Activated CD4-positive, alpha-beta T cell treated with anti-CD3 and anti-CD28 coated beads, Interleukin-2, amount 50 U/mL, for 24 hours (primary cell): ENCODE measurements around the gene FYTTD1.

ENCODE experiments used
- DNase-seq, 2 donors: peaks; one replicate each; pipeline ENCODE4 v3.0.0-alpha.2; 2020; ENCODE audit warnings: low read depth in 1 of 2, low spot score in 1 of 2

Gene FYTTD1

DNA sequence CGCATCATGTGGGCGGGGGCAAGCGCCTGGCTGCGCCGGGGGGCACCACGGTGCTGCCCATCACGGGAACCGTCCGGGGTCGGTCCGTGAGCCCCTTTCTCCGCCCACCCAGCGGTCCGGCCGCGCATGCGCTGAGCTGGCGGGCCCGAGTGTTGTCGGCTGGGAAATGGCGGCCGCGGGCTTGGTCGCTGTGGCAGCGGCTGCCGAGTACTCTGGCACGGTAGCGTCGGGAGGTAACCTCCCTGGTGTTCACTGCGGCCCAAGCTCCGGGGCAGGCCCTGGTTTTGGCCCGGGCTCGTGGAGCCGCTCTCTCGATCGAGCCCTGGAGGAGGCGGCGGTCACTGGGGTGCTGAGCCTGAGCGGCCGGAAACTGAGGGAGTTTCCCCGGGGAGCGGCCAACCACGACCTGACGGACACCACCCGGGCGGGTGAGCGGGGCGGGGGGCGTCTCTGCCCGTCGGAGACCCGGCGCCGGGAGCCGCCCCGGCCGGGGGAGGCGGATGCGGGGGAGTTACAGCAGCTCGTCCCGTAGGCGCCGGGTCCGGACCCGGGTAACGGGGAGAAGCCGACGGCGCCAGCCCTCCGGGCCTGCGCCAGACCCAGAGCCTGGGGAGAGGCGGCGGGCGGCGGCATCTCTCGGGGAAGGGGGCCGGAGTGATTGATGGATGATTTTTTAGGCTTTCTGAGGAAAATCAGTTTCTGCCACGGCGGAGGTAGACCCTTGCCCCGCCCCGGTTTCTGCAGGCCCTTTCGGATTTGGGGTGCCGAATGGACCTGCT is 41.6 kb downstream of the FYTTD1 start, which contains the start of gene LRCH3:
LRCH3 (plus strand) TSS at position 142 of the 779 bp plus-strand sequence; CDS start at position 167, 25 bp downstream.
- DNase-seq, result peak; percentile 68 to 71

DNA sequence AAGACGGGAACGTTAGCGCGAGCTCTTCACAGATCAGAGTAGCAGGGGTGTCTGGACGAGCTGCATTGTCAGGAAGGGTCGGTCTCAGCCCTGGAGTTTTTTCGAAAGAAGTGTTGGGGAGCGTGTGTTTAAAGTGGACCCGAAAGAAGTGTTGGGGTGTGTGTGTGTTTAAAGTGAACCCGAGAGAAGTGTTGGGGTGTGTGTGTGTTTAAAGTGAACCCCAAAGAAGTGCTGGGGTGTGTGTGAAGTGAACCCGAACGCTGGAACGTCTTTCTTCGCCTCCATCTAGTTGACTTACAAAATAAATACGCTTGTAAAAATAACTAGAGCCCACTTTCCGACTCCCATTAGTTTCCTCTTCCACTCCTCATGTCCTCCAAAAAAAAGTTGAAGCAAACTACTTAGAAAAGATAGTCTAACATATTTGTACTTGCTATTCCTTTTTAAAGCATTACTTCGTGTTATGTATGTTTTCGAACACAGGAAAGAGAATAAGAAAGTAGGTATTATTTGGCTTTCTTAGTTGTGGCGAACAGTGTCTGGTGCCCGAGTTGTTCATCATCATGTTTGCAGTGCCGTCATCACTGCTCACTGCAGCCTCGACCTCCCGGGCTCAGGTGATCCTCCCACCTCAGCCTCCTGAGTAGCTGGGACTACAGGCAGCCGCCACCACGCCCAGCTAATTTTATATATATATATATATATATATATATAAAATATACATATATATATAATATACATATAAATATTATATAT is 42.4 kb downstream of the FYTTD1 start:
- no peak for DNase-seq

DNA sequence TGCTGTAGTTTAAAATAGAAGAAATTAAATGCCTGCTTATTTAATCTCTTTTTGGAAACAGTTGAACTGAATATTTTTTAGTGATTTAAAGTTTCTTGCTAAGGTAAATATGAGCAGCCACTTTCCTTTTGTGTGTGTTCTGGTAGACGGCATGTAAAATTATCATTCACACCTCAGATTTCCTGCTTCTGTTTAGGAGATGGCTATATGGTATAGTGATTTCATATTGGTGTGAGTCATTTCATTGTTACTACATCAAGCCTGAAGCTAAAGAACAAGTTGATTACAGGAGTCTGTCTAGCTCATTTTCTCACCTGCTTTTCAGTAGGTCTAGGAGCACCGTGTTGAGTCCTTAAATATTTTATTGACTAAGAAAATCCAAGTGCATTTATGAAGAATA is 43.6 kb downstream of the FYTTD1 start:
- no peak for DNase-seq

DNA sequence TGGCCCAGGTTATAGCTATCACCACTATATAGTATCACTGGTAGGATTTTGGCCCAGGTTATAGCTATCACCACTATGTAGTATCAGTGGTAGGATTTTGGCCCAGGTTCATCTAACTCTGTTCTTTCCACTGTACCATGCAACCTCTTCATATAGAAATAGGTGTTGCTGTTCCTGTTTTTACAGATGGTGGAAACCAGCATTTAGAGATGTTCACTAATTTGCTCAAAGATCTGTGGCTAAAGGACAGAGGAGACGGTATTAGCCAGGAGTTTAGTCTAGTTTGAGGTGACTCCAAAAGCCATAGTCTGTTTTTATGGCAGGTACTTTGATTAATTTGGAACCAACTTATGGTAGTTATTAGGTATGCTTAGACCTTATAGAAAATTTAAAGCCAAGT is 44.4 kb downstream of the FYTTD1 start:
- DNase-seq, result no peak

DNA sequence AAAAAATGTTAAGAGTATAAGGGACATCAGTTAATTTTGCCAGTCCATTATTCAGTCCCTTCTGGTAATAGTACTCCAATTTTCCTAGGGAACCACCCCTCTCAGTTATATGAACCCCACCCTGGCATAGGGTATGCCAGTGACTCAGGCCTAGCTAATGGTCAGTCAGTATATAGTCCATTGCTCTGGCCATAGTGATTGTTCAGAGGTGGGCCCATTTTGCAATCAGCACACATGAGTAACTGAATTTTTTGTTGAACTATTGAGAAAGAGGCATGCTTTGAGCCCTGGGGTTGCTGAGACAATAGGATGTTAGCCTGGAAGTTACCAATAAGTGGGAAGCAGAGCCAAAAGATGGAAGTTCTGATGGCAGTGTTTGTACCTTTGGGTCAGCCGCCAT is 45.5 kb downstream of the FYTTD1 start:
- DNase-seq, result no peak

DNA sequence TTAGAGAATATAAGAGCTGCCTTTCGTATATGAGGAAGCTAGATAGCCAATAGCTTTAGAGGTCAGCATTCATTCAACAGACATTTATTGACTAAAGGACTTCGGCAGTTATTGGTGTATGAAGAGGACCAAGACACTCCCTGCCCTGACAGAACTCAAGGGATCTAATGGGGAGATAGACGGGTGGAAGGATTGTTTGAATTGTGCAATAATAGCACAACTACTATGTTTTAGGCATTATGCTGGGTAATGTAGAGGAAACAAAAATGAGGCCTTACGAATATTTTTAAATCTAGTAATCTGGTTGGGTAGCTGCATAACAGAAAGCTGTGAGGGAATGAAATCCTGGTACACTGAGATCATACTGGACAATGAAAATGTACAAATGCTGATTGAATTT is 46.4 kb downstream of the FYTTD1 start:
- DNase-seq, result no peak

DNA sequence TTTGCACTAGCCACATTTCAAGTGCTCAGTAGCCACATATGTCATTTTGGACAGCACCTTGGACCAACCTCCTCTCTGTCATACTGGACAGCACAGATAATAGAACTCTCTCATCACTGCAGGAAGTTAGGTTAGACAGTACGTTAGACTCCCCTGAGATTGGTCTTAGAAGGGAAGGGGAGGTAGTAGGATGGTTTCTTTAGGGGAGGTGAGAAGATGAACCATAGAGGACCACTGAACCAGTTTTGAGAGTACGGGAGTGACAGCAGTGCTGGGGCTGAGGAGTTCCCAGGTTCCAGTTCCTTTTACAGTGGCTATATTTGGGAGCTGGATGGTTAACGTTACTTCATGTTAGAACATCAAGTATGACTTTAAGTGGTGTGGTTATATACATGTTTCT is 49.2 kb downstream of the FYTTD1 start:
- DNase-seq, result no peak

DNA sequence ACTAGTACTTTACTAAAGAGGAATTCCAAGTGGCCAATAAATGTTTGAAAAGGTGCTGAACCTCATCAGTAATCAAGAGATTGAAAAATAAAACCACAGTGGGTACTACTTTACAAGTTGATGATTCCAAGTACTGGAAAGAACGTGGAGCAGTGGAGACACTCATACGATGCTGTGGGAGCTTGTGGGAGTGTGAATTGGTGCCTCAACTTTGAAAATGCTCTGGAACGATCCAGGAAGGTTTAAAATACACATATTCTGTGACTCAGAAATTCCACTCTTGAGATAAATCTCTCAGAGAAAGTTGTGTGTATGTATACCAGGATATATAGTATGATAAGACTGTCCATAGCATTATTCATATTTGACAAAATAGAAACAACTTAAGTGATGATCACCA is 50.7 kb downstream of the FYTTD1 start:
- DNase-seq, result no peak

DNA sequence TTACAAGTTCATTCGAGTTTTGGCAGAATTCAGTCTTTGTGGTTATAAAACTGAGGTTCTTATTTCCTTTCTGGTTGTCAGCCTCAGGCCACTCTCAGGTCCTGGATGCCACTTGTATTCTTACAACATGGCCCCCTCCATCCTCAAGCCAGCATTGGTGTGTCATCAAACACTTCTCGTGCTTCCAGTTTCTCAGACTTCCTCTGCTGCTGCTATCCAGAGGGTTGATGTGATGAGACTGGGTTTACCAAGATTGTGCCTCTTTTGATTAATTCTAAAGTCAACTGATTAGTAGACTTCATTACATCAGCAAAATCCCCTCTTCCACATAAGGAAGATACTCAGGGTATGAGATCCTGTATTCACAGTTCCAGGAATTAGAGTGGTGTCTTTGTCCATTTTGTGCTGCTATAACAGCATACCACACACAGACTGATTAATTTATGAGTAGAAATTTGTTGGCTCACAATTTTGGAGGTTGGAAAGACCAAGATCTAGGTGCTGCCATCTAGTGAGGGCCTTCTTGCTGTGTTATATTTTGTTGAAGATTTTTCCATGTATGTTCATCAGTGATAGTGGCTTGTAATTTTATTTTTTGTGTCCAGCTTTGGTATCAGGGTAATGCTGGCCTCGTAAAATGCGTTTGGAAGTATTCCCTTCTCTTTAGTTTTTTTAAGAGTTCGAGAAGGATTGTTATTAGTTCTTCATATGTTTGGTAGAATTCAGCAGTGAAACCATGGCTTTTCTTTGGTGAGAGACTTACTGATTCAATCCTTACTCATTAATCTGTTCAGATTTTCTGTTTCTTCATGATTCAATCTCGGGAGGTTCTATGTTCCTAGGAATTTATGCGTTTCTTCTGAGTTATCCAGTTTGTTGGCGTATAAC is 52.5 kb downstream of the FYTTD1 start:
- no peak for DNase-seq

DNA sequence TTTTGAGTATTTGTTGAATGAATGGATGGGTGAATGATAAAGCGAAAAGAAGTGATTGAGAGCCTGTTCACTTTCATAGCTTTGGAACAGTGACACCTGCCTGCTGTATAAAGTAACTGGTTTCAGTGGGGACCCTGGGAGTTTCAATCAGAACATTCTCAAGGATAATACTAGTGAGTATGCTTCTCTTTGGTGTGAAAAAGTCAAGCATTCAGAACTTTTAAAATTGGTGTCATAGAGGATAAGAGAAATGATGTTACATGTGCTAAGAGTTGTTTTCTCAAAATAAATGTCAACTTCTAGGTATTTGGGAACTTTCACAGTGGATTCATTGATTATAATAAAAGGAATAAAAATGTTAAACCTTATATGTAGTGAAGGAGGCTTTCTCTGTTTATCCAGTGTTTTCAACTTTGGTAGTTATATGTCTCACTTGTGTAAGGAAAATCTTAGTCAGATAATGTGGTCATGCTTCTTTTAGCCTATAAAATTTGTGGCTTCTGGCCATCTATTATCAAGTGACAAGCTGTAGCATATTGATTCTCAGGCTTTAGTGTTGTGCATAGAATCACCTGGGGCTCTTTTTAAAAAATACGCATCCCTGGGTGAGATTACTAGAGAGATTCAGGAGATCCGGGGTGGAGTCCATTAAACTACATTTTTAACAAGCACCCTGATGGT is 53.2 kb downstream of the FYTTD1 start:
- no peak for DNase-seq

DNA sequence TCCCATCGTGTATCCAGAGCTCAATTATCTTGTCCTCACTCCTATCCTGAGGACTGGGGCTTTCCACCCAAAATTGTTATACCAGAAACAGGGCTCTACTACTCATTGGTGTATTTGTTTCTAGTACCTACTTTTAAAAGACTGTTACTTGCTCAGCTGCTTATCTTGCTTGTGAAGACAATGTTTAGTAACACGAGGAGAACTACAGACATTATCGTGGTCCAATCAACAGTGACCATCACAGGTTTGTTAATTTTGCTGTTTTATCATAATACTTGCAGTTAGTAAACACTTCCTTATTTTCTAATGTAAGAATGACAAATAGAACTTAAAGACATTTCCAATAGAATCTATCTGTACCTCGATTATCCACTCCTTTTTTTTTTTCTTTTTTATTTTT is 54.8 kb downstream of the FYTTD1 start:
- no peak for DNase-seq

DNA sequence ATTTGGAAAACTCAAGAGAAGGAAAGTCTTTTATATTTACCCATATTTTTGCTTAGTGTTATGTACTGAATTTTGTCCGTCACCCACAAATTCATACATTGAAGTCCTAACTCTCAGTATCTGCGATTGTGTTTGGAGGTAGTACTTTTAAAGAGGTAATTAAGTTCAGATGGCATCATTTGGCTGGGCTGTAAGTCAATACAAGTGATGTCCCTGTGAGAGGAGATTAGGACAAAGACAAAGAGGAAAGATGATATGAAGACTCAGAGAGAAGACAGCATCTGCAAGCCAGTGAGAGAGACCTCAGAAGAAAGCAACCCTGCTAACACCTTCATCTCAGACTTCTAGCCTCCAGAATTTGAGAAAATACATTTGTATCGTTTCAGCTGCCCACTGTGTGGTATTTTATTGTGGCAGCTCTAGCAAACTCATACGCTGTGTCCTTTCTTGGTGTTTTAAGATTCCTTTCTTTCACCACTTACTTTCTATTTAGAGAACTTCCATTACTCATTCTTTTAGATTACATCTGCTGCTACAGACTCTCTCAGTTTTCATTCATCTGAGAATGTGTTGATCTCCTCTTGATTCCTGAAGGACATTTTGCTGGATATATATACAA is 58.4 kb downstream of the FYTTD1 start:
- no peak for DNase-seq

DNA sequence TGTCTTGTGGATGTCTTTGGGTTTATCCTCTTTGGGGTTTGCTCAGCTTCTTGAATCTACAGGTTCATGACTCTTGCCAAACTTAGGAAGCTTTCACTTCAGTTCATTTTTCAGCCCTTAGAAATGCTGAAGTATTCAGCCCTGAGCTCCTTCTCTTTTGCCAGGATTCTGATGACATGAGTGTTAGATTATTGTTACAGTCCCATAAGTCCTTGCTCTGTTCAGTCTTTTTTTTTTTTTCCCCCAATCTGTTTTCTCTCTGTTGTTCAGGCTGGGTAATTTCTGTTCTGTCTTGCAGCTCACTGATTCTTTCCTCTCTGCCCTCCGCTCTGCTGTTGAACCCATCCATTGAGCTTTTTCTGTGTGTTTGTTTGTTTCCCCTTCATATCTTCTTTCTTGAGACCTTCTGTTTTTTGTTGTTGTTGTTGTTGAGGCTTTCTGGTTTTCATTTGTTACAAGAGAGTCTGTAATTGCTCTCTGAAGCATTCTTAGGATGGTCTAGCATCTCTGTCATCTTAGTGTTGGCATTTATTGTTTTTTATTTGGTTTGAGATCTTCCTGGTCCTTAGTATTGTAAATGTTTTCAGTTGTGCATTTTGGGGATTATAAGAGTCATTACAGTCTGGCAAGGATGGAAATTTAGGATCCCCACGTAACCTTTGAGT is 59.8 kb downstream of the FYTTD1 start:
- DNase-seq, result no peak

DNA sequence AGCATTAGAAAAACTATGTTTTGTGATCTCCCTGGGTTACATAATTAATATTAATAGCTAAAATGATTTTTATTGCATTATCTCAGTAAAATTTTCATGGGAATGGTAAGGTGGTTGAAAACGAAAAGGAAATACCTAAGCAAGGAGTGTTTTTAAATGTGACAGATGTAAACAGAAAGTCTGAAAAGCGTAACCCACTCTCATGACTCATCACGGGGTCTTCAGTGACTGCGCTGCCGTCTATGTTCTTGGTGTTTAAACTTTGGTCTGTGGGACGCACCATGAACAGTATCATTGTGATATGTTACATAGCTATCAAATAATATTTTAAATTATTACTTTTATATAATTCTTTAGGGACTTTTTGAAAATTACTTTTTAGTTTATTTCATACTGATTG is 61.2 kb downstream of the FYTTD1 start:
- DNase-seq, result no peak

DNA sequence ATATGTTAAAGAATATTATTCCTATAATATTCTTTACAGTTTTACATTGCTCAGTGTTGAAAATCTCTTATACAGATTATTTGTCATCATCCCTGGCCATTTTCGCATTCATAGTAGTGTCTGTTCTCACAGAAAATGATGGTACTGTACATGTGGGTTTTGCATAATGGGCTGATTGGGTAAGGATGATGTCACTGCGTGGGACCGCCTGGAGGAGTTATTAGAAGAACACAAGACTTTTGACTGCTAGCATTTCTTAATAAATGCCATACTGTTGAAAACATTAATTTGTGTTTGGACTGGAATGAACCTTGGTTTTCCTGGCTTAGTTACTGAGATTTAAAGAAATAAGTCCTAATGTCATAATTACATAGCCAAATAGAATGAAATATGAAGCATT is 61.7 kb downstream of the FYTTD1 start:
- DNase-seq, result no peak

DNA sequence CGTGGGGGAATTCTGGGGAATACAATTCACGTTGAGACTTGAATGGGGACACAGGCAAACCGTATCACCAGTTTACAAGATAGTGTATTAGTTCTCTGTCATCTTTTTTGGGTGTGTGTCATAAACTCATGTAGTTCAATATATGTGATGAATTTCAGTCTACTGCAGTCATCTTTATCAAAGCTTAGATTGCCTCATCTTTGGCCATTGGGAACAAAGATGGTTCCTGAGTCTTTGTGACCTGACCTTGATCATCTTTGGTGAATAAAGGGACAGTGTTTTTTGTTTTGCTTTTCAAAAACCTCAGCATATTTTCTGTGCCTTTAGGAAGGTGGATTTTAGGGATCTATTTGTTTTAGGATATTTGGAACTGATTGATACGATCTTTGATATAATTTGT is 64.7 kb downstream of the FYTTD1 start:
- no peak for DNase-seq

DNA sequence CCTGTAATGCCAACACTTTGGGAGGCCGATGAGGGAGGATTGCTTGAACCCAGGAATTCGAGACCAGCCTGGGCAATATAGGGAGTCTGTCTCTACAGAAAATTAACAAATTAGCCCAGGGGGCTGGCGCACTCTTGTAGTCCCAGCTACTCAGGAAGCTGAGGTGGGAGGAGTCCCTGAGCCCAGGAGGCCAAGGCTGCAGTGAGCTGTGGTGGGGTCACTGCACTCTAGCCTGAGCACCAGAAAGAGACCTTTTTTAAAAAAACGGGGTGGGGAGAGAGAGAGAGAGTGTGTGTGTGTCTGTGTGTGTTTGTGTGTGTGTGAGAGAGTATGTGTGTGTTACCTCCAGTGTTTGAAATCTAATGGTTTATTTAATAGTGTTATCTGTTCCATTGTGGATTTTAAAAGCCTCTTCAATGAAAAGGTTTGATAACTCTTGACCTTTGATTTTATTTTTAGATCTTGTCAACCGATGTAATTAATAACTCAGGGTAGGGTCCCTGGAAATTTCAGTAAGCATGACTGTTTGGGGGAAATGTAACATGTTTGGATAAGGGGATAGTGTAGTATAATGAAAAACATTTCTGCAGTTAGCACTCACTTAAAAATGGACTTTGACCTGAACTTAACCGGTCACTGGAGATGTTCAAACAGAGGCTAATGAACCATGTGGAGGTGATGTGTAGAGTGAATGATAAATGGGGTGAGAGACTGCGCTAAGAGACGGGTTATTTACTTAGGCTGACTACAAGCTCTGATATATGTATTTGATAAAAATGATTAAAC is 71.1 kb downstream of the FYTTD1 start:
- DNase-seq, result no peak

DNA sequence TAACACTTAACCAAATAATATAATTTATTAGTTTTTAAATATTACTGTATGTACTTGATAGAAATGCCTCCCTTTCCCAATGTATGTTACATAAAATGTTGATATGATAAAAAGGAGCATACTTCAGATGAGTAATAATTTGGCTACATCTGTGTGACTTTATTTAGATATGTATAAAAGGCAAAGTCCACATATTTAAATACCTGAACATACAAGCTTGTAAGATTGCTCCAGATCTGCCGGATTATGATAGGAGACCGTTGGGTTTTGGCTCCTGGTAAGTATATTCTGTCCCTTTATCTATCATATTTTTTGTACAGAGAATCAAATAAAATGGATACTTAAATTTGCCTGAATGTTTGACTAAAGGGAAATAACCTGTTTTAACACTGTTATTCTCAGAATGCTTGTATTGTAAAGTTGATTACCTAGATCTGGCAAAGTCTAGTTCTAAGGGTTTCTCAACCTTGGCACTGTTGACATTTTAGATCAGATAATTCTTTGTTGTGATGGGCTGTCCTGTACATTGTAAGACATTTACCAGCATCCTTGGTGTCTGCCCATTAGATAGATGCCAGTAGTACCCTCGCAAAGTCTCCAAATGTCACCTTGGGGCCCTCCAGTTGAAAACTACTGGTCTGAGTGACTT is 79.8 kb downstream of the FYTTD1 start:
- no peak for DNase-seq
